Measurements from ENCODE around the gene ZBTB7C.

The ZBTB7C gene

DNA sequence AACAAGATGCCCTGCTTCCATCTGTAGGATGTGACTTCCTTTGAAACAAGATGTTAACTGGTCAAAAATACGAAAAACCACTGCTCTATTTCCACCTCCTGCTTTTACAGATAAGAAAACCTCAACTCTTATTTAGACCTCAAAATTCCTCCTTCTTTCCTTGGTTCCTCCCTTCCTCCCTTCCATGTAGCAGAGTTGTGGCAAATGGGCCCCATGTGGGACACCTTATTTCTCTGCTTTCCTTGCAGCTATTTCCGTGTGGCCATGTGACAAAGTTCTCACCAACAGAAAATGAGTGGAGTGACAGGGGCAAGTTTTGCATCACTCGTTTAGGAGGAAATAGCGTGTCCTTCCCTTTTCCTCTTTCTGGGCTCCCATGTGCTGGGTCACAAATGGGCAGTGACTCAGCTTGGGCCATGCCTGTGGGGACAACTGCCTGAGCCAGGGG, 409.4 kb downstream of the ZBTB7C start:
- no peak for DNase-seq (ENCODE audit: low read depth in 2 of 2)

DNA sequence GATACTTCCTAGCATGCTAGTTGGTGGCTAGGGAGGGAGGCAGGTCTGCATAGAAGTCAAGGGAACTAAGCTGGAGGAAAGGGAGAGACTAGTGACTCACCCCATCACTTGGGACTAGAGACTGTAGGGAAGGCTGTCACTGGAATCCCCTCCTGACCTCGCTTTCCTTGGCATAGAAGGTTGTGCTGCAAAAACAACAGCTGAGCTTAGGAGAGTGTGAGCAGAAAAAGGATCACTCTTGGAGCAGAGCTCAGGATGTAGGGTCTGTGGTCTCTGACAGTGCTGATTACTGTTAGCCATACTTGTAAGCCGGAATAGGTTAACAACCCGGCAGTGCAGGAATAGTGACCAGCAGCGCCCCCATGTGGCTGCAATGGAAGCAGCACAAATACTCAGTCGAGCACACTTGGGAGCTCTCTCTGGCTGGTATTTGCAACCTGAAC, 411.8 kb downstream of the ZBTB7C start:
- peak; percentile 23 to 60 for DNase-seq (ENCODE audit: low read depth in 2 of 2)

DNA sequence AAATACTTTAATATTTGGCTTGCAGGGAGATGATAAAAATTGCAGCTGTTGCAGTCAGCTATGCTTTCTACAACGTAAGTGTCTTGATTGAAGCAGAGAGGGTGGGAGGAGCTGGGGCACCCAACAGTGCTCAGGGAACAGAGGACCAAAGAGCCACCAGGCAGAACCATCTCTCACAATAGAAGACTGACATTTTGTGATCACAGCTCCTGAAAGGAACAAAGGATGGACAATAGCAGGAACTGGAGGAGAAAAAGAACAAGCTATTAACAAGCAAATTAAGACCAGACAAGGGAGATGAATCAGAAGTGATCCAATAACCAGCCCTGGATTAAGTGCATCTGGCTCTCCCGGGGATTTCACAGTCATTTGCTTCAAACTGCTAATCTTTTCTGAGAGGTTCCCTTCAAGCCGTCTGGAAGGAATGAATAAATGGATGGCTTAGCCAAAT, 413.1 kb downstream of the ZBTB7C start:
- no peak for DNase-seq (ENCODE audit: low read depth in 2 of 2)

DNA sequence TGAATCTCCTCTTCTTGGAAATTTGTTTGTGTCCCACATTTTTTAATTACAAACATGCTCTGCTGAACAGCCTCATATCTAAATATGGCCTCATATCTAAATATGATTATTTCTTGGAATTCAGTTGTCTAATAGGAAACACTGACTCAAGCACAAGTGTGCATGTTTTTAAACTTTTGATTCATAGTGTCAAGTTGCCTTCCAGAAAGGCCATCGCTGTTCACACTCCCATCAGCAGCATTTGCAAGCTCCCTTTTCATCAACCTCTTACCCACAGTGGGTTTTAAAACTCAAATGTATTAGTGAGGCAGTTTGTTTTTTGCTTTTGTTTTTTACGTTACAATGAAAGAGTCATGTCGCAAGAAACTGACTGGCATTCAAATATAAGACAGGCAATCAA, 413.5 kb downstream of the ZBTB7C start:
- no peak for DNase-seq (ENCODE audit: low read depth in 2 of 2)

DNA sequence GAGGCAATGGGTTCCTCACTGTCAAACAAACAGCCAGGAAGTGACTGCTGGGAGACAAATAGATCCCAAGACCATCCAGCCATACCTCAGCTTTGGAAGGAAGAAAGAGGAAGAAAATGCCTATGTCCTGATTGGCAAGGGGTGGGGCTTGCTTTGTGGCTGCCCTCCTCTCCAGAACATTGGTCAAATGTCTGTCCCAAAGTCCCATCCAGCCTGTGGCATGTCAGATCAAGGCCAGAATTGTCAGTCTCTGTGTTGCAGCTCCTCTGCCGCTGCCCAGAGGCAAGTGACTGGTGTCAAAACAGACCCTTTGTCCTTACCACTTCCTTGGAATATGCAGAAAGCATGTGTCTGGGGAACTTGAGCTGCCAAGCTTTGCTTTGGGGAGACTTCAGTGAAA, 415.8 kb downstream of the ZBTB7C start:
- no peak for DNase-seq (ENCODE audit: low read depth in 2 of 2)

DNA sequence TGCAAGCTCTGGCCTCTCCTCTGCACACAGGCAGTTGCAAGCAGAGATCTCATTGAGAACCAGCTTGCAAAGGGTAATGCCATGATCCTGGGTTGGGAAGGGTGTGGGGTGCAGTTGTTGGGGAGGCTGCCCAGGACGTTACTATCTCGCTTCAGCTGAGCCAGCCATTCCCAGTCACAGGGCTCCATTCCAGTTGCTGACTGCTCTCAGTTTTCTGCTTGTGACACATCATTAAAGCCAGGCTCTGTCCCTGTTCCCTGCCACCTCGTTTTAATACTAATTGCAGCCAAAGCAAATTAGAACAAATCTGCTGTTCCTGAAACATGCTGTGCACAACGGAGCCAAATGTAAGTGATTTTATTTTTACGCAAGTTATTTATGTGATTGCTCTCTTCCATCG, 416.2 kb downstream of the ZBTB7C start:
- DNase-seq (ENCODE audit: low read depth in 2 of 2), result no peak

DNA sequence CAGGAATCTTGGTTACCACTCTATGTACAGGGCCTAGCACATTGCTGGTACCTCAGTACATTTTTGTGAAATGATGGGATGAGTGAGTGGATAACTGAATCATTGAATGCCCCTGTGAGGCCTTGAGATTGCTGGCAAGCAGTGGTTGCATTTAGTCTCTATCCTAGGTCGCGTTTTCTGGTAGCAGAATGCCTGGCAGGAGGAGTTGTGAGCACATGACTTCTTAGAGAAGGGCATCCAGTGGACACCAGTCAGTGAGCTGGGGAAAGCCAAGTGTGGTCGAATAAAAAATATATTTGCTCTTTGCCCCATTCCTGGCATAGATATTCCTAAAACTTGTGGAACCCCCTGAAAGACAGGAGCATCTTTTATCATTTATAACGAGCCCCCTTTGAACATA, 416.9 kb downstream of the ZBTB7C start:
- no peak for DNase-seq (ENCODE audit: low read depth in 2 of 2)

DNA sequence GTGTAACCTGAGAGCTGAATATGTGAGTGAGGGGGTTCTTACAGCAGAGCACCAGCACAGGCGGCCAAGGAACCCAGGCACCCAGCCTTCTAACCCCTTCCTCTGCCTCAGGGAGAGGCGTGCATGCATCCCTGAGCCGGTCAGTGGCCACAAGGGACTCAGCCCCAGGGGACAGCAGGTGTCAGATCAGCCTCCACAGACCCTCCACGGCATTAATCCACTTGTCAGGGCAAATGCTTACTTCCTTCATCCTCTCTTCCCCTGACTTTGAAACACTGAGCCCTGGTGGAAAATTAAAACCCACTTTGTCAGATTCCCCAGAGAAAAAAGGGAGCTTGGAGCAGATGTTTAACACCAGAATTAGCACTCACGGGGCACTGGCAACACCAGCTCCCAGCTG, 418.2 kb downstream of the ZBTB7C start:
- DNase-seq (ENCODE audit: low read depth in 2 of 2), result no peak

DNA sequence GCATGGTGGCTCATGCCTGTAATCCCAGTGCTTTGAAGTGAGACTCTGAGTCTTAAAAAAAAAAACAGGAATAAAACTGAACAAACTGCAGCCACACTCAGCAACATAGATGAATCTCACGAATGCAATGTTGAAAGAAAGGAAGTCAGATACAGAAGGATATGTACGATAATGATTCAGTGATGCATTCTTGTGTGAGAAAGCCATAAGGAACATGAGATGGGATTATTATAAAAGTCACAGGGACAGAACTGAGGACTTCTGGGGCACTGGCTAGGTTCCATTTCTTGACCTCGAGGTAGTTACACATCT, 421.8 kb downstream of the ZBTB7C start:
- DNase-seq (ENCODE audit: low read depth in 2 of 2), result no peak

DNA sequence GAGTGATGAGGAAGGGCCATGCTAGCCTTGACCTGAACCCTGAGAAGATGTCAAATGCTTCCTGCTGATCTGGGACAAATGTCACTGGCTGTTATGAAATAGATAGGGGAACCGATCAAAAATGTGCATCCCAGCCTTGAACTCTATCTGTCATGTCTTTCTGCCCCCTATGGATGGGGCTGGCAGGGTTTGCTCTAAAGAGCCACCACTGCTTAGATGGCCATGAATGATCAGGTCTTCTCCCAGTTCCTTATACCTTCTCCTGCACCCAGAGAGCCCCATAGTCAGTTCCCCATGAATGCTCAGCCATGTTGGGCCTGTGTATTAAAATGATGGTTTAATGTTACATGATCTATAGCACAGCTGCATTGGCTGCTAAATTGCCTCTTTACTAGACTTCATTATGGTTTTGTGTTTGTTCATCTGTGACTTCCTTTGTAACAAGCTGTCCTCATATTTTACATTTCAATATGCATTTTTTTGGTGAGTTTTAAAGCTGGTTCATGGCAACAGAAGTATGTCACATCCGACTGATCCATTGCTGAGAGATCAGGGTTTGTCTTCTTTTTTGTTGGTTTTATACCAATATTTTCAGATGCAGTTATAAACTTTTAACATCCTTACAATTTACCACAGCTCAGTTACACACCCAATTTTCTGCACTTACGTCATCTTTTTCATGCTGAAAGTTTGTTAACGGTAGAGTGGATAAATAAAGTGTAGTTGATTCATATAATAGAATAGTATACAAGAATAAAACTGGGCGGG, 422.4 kb downstream of the ZBTB7C start:
- no peak for DNase-seq (ENCODE audit: low read depth in 2 of 2)

DNA sequence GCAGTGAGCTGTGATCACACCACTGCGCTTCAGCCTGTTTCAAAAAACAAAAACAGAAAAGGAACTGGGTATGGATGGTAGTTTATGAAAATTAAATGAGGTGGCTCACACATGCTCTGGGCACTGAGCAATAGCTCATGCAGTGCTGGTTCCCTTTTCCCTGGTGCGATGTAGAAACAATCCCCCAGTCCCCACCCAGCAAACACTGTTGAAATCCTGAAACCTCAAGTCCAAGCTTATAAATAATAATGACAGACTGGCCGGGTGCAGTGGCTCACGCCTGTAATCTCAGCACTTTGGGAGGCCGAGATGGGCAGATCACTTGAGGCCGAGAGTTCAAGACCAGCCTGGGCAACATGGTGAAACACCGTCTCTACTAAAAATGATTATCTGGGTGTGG, 423.3 kb downstream of the ZBTB7C start:
- no peak for DNase-seq (ENCODE audit: low read depth in 2 of 2)

DNA sequence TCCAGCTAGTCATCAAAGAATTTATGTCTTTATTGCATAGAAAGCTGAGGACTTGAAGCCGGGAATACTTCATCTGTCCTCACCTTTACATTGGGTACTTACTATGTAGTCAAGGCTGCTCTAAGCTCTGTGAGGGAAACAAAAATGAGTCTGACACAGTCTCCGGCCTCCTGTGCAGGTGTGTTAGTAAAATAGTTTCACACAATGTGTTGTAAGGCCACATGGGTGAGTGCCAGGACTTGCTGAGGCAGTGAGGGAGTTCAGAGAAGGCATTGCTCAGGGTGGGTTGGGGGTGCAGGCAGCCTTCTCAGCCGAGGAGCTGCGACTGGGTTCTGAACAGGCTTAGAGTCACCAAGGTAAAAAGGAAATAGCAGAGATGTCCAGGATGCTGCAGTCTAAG, 424.2 kb downstream of the ZBTB7C start:
- DNase-seq (ENCODE audit: low read depth in 2 of 2), result no peak

DNA sequence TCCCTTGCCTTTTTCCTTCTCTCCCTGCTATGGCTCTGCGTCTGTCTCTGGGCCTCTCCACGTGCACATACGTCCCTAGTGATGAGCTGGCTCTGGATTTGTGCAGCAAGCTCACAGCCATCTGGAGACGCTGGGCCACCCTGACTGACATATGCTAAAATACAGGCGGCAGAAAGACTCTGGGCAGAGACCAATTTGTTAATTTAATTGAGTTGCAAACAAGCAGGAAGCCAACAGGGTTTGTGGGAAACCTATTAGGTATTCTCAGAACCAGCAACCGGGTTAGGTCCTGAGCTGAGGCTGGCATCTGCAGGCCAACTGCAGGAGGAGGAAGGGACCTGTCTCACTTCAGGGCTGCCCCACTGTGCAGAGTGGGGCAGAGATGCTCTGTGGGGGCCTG, 425.2 kb downstream of the ZBTB7C start:
- no peak for DNase-seq (ENCODE audit: low read depth in 2 of 2)

DNA sequence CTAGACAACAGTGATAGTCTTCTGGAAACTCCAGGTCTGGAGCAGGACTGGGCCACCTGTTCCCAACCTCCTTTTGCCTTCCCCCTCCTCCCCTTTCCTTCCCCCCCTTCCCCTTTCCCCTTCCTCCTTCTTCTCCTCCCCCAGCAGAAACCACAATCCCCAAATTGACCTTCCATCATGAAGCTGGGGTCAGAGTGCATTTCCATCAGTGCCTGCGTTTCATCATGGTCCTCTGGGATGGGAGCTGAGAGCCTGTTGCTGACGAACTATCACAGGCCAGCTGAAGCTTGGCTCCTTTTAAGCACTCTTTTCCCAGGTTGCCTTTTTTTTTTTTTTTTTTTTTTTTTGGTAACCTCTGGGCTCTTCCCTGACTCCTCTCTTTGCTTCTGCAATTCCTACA, 426.1 kb downstream of the ZBTB7C start:
- DNase-seq (ENCODE audit: low read depth in 2 of 2), result no peak

DNA sequence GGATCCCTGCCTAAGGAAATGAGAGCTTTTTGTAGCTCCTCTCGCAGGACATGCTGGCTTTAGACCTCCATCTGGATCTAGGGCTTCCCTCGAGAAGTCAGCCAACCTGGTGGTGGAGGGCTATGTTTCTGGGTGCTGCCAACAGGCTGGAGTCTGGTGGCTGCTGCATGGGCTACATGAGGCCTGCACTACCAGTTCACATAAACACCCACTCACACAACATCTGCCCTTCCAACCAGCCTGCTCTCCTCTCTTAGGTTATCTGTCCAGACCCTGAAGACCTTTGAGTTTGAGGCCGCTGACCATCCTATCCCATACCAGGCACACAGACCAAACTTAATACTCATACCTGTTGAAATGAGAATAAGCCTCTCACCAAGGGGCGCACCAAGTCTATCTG, 427.4 kb downstream of the ZBTB7C start:
- DNase-seq (ENCODE audit: low read depth in 2 of 2), result no peak

DNA sequence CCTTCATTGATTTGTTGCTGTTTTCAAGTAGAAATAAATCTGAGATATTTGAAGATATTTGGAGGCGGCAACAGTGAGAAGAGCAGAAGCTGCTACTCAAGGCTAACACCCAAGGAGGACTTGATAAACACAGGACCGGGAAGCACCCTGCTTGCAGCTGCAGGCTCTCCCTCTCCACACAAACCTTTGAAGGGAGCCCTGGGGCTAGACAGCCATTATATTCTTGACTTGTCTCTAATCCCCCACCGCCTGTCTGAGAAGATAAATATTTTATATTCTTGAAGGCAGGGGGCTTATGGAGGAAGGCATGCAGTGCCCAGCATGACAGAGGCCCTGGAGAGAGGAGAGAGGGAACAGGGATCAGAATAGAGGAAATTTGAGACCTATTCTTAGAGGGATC, 427.9 kb downstream of the ZBTB7C start:
- no peak for DNase-seq (ENCODE audit: low read depth in 2 of 2)

DNA sequence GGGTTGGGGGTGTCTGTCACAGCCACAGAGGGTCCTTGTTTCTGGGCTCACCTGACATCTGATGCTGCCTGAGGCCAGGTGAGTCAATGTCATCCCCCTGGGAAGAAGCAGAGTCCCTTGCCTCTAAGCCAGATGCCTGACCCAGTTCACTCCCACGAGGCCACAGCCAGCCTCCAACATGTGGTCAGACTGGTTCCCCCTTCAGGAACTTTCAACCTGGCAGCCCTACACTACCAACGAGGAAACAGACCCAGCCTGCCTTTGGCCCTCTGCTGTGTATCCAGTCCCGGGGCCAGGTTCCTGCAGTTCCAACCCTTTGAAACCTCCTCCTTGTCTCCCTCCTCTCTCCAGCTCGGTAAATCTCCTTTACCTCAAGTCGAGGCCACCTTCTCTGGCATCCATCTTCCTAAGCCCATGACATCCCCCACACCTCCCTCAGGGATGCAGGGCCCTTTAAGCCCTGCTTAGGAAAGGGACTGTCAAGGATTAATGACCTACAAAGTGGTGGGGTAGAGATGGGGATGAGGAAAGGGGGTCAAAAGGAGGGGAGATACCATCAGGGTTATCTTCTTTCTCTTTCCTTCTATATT, 429.5 kb downstream of the ZBTB7C start:
- DNase-seq (ENCODE audit: low read depth in 2 of 2), result no peak

DNA sequence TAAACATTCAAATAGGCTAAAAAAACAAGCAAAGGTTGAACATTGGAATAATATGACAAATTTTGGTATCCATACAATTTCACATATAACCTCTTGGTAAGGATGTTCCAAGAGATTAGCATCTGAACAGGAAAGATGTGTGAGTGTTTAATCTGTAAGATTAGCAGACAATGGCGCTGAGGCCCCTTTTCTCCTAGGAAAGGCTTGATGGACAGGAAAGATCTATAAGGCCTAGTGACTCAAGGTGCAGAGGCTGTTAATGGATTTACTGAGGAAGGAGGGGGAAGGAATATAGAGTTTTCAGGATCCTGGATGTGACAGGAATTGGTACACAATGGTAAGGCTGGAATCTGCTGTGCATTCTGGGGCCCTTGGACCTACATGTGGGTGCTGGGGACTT, 430.6 kb downstream of the ZBTB7C start:
- DNase-seq (ENCODE audit: low read depth in 2 of 2), result no peak

DNA sequence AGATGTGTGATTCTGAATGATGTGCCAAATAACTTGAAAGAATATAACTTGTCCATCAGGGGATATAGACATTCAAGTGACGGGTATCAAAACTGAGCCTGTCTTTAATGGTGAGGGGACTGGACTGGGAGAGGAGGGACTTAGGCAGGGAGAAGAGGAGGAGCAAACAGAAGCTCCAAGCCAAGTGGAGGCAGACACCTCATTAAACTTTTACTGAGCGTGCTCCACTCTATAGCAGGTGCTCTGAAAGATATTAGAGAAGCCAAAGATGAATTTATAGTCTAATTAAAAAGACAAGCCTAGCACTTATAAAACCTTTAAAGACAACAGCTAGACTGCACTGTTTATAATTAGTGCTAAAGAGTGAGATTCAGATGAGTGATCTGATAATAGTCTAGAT, 431.0 kb downstream of the ZBTB7C start:
- DNase-seq (ENCODE audit: low read depth in 2 of 2), result no peak

Measured in stimulated activated CD4-positive, alpha-beta T cell treated with anti-CD3 and anti-CD28 coated beads, Interleukin-4, amount 100 ng/mL, for 48 hours (primary cell).